Right lobe of liver (tissue), 4 donors: Measurements from ENCODE around the gene KRTAP10-9.
"Not testable (repeated sequence)": the region's sequence is repeated elsewhere in the genome, so short reads cannot be mapped to it uniquely, and the experiment has no call there.

Source experiments
- CTCF ChIP-seq, 4 donors: fragments of 200-600 bp in 3 of 4; fragments of 450-650 bp in 1 of 4; IDR thresholded peaks; one replicate each; pipeline versions ENCODE4 v1.5.1 to v1.8.0; 2016 to 2022; ENCODE audit warnings: antibody characterized with exemption in 4 of 4, mild to moderate bottlenecking in 2 of 4
- POLR2A ChIP-seq: fragments of 450-650 bp; IDR thresholded peaks from one replicate; pipeline ENCODE4 v1.6.1; 2017; ENCODE audit warnings: antibody characterized with exemption, mild to moderate bottlenecking
- donor health status: DM: no; HTN: no; CAD: no.
- donor health status: DM: no; HTN: no; CAD: no.
- donor health status: DM: no; HTN: yes; CAD: no.

GRCh38 chr21:44600118-44600978 lies 26.5 kb upstream of the KRTAP10-9 start, which contains the start of gene KRTAP10-7:
- TF ChIP-seq CTCF (IDR thresholded peaks at IDR 0.05); POLR2A: not testable (repeated sequence)
